HG02852 (cell line): ENCODE measurements around the gene HEPACAM.

Experiments
- ATAC-seq: cut with Tn5 transposase; IDR thresholded peaks from one replicate; pipeline ENCODE4 v1.9.1; 2021; ENCODE audit warnings: mild to moderate bottlenecking, moderate library complexity; ENCODE audit not compliant: unreplicated experiment

Gene HEPACAM

DNA sequence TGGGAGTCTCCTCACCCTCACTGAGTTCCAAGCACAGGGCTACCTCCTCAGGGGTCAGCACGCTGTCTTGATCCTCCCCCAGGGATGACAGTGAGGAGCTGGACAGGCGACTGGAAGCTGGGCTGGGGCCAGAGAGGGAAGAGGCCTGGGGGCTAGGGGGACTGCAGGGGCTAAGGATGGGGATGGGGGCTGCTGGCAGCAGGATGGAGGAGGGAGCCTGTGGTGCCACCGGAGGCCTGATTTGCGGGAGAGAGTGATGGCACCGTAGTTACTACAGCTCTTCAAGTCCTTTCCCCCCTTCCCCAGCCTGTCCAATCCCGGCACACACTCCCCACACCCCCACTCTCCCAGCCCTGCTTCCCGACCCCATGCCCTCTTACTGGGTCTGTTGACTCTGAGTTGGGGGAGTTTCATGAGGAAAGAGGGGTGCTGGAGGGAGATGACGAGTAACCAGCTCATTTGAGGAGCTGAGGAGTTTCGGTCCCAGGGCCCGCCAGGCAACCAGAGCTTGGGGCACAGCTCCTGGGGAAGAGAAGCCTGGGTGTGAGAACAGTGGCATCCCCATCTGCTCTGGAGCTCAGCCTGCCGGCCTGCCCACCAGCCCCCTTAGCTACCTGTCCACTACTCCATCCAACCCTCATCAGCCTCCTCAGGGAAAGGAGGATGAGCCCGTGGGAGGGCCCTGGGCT is 48.7 kb downstream of the HEPACAM start:
- ATAC-seq, result no peak

DNA sequence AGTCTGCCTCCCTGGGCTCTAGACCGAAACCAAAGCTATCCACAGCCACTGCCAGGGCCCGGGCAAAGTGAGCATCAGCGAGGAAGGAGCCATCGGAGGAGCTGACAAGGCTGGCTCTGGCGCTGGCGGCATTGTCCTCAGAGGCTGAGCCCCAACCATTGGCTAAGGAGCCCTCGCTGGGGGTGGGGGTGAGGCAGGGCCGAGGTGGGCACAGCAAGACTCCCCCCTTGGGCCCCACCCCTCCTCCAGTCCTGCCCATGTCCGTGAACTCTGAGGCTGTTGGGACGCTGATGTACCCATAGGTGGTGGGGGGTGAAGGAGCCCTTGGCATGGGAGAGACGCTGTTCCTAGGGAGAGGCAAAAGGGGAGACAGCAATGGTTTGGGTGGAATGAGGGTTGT is 49.4 kb downstream of the HEPACAM start:
- ATAC-seq, result no peak

DNA sequence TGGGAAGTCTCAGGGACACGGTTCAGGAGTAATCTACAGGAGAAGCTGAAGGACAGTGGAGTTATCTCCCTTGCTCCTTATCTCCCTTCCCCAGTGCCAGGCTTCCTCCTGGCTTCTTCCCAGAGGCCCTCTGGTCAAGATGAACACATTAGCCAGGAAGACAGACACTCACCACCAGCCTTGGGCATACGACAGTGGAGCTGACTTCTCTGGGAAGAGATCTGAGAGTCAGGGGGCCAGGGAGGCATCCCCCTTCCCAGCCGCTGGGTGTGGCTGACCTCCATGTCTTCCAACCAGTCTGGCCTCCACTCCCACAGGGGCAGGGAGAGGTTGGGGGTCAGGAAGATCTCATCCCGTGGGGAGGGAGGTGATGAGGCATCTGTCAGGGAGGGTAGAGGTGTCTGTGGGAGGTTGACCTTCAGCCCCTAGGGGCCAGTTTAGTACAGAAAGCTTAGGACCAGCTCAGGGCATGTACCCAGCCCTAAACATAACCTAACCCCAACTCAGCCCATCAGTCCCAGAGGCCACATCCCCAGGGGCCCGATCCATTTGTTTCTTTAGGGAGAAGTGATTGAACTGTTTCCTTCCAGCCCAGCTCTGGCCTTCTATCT is 50.9 kb downstream of the HEPACAM start:
- no peak for ATAC-seq

DNA sequence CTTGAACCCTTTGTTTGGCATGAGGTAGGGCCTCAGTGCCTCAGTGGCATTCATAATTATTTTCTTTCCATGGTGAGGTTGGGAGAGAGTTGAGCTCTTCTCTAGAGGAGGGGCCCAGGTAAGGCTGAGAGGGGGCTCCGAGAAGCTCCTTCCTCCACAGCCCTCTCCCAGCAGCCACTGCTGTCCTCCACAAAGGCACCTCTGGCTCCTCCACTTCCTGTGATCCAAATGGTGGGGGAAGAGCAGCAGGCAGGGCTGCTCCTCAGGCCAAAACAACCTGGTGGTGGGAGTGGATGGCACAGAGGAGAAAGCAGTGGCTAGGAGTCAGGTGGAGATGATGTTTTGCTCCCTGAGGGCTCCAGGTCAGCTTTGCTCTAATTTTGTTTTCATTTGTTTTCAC is 51.5 kb downstream of the HEPACAM start:
- ATAC-seq, result no peak

DNA sequence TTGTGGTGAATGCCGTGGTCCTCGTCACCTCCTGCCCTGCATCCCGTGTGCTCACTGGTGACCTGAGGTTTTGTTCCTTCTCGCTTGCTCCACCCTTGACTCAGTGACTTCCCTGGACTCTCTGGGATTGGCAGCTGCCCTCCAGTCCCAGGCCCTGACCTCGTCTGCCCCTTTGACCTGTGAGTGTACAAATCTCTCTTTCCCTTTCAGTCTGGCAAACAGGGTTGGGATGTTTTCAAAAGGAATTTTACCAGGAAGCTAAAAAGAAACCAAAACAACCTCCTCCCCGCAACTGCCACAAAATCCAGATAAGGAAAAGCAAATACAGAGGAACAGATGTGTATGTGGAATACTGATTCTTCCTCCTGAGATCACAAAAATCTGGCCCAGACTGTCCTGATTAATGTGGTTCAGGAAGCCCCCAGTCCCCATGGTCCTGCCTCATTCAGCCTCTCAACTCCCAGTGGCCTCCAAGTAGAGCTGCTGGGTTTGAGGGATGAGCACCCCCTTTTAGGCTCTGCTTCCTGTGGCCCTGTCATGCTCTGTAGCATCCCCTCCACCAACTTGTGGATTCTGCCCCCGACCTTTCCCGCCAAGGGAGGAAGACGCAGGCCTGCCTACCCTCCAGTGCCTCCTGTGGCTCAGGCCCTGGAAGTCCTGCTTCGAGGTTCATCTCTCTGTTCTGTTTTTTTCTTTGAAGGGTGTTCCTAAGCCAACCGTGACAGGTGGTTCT is 53.3 kb downstream of the HEPACAM start:
- no peak for ATAC-seq

DNA sequence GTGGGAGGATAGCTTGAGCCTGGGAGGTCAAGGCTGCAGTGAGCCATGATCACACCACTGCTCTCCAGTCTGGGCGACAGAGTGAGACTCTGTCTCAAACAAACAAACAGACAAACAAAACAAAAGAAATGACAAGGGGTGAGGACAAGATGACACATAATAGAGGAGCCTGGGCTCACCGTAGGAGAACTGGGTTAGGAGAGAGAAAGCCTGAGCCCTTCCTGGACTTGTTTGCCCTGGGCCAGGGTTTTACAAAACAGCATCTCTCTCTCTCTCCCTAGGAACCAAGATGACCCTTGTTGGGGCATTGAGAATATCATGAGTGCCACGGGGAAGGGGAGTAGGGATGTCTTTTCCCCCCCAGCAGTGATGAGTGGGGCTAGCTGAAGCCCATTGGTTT is 54.9 kb downstream of the HEPACAM start:
- no peak for ATAC-seq

DNA sequence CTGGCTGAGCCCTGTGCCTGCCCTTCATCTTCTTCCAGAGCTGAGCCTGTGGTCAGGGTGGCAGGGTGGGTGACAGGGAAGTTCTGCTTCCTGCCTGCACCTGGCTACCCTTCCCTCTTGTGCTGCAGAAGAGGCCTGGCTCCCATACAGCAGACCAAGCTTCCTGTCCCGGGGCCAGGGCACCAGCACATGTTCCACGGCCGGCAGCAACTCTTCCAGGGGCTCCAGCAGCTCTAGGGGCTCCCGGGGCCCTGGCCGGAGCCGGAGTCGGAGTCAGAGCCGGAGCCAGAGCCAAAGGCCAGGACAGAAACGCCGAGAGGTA is 55.6 kb downstream of the HEPACAM start:
- no peak for ATAC-seq

DNA sequence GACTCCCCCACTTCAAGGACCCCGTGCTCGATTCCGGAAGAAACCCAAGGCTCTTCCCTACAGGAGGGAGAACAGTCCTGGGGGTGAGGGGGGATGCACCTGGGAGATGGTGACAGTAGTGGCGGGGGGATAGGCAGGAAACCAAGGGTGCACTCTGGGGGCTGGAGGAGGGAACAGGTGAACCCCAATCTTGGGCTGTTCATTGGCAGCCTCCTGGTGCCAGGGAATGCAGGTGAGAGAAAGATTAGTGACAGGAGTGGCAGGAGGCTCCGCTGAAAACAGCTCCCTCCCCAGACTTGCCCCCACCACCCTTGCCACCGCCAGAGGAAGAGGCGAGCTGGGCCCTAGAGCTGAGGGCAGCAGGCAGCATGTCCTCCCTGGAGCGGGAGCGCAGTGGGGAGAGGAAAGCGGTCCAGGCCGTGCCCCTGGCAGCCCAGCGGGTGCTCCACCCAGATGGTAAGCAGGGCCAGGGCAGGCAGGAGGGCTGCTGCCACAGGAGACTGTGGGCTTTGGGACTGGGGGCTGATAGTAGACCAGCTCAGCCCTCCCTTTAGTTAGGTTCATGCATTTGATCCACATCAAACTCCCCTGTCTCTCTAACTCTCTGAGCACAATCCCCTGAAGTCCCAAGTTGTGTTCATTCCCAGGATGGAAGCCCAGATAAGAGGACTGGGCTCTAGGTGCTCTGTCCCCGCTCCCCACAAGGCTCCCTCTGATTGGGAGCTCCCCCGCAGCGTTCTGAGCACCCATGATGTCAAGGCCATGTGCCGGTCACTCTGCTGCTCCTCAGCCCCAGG is 56.2 kb downstream of the HEPACAM start:
- no peak for ATAC-seq

DNA sequence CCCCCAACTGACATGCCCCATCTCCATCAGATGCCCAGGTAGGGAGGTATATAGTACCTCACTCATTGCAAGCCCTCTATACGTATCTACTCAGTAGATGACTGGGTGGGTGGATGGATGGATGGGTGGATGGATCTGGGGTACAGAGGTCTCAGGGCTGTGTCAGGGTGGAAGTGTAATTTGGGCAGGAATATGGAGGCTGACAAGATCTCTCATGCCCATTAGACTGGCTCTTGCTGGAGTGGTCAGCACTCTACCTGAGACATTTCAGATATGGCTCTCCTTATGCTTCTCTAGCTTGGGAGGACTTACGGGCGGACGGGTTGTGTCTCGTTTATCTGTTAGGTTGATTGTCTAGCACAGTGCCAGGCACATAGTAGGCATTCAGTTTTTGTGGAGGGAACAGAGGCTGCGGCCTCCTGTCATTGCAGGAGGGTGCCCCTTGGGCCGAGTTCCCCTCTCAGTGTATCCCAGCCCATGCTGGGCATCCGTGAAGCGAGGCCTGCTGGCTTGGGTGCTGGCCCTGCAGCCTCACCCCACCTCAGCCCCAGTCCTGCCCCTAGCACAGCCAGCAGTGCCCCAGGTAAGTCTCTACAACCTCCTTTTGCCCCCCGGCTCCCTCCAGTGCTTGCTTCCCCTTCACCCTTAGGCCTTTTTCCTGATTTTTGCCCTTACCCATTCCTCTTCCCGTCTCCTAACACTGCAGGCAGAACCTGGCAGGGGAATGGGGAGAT is 56.9 kb downstream of the HEPACAM start:
- no peak for ATAC-seq

DNA sequence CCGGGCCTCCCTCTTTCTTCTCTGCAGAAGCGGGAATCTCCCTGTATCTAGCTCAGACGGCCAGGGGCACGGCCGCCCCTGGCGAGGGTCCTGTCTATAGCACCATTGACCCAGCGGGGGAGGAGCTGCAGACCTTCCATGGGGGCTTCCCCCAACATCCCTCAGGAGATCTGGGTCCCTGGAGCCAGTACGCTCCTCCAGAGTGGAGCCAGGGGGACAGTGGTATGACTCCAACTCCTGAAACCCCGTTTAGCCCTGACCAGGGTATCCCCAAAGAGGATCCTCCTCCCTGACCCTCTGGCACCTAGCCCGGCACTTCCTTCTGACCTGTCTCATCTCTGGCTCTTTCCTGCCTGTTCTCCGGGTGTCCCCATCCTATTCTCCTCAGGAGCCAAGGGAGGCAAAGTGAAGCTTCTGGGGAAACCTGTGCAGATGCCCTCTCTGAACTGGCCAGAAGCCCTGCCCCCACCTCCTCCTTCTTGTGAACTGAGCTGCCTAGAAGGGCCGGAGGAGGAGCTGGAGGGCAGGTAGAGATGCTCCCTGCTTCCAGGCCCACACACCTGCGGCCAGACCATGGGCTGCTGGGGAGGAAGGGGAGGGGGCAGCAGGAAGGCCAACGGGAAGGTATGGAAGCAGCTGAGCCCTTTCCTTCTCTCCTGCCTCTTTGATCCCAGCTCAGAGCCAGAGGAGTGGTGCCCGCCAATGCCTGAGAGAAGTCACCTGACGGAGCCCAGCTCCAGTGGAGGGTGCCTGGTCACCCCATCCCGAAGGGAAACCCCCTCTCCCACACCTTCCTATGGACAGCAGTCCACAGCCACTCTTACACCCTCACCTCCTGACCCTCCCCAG is 57.7 kb downstream of the HEPACAM start:
- ATAC-seq, result no peak

DNA sequence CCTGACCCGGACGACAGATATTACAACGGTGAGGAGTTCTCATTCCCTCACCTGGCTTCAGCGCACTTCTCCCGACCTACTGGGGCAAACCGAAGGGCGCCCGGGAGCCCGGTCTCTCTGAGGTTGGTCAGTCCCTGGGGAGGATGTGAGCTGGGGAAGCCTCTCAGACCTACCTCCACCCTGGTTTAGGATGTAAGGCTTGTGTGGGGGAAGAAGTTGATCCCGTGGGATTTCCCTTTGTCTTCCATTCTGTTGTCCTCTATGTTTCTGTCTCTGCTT is 58.3 kb downstream of the HEPACAM start:
- no peak for ATAC-seq

DNA sequence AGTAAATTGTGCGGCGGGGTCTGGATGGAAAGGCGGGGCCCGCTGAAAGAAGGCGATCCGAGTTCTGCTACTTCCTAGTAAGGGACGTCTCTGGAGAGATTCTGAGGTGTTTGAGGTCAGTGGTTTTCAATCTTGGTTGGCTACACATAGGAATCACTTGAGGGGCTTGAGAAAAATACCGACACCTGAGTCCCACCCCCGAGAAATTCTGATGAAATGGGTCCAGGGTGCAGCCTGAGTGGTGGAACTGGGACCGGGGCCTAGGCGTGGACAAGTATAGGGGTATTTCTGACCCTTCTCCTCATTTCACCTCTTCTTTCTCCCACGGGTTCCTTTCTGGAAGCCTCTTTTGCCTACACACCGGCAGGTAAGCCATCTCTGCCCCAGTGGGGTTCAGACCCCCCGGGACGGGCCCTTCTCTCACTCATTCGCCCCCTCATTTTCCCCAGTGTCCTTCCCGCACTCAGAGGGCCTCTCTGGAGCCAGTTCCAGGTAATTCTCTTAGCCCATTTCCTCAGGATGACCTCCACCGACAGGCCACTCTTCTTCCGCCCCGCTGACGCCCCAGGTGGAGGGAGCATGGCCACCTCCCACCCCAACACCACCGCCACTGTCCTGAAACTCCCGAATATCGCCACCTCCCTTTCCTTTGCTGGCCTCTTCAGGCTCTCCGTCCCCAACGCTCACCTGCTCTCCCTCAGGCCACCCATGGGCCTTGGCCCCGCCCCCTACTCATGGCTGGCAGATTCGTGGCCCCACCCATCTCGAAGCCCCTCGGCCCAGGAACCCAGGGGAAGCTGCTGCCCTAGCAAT is 58.8 kb downstream of the HEPACAM start:
- no peak for ATAC-seq

DNA sequence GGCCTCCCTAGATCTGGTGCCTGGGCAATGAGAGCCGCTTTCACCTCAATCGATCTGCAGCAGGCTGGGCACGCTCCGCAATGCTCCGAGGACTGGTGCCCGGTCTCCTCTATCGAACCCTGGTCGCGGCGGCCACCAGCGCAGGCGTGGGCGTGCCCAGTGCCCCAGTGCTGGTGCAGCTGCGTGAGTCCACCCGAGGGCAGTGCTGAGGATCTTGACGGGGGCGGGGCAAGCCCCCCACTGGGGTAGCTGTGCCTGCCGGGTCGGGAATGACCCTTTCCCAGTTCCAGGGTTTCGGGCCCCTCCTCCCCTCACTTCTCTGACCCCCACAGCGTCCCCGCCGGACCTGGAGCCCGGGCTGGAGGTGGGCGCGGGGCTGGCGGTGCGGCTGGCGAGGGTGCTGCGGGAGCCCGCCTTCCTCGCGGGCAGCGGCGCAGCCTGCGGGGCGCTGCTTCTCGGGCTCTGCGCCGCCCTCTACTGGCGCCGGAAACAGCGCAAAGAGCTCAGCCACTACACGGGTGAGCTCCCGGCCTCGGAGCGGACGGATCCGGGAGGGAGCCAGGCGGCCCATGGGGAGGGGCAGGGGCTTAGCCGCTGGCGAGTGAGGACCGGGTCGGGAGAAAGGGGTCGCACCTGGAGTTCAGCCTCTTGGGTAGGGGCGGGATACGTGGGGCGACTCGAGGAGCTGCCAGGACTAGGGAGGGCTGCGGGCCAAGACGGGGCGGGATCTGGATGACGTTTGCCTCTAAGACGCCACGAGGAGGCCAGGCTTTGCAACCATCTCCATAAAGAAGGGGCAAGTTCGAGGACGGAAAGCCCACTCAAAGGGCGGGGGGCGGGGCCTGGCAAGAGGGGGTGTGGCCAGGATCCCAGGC is 59.7 kb downstream of the HEPACAM start:
- ATAC-seq, result peak; percentile 95

DNA sequence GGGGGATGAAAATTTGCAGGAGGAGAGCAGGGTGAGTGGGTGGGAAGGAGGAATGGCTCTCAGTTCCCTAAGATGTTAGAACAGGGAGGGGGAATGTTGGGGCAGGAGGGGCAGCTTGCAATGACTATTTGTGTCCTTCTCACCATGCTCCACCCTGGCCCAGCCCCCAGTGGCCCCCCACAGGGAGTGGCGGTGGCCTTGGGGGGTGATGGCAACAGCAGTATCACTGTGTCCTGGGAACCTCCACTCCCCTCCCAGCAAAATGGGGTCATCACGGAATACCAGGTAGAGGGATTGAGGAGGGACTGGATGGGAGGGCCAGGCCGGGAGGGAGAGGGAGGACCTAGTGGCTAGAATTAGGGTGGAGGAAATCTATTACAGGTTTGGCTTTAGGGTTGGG is 60.4 kb downstream of the HEPACAM start:
- no peak for ATAC-seq

DNA sequence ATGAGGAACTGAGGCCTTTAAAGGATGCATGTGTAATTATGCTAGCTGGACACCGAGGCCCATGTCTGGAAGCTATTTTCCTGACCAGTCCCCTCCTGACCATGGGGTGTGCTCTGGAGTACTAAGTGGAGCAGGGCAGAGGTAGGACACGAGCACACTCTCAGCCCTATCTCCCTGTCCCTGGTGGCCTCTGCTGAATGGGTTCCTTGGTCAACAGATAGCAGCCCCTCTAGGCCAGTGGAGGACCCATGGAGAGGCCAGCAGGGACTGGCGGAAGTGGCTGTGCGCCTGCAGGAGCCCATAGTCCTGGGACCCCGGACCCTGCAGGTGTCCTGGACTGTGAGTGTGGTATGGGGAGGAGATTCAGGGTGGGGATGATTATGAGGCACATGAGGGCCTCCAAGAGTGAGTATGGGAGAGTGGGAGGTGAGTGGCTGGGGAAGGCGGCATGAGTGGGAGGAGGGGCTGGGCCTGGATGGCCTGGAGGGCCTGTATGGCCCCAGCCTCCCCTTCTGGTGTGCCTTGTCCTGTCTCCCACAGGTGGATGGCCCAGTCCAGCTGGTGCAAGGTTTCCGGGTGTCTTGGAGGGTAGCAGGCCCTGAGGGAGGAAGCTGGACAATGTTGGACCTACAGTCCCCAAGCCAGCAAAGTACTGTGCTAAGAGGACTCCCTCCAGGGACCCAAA is 61.1 kb downstream of the HEPACAM start:
- no peak for ATAC-seq

DNA sequence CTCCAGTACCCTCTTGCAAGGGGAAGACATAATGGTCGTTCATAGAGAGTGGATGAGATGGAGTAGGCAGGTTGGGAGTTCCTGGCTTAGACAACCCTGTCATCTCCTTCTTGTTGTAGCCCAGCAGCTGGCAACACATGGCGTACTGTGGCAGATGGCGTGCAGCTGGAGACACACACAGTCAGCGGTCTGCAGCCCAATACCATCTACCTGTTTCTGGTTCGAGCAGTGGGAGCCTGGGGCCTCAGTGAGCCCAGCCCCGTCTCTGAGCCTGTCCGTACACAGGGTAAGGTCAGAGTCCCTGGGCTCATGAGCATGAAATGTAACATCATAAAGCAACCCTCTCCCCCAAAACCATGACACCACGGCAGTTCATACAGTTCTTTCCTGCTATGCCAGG is 61.9 kb downstream of the HEPACAM start:
- ATAC-seq, result no peak

DNA sequence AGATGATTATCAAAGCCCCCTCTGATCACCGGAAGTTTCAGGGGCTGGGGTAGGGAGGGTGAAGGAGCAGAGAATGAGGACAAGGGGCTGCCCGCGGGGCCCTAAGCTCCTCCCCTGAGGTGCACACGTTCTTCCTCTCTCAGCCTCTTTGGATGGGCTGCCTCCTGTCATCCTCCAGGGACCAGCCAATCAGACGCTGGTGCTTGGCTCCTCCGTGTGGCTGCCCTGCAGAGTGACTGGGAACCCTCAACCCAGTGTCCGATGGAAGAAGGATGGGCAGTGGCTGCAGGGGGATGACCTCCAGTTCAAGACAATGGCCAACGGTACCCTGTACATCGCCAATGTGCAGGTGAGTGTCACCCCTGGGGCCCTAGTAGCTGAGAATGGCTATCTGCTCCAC is 63.1 kb downstream of the HEPACAM start:
- no peak for ATAC-seq

DNA sequence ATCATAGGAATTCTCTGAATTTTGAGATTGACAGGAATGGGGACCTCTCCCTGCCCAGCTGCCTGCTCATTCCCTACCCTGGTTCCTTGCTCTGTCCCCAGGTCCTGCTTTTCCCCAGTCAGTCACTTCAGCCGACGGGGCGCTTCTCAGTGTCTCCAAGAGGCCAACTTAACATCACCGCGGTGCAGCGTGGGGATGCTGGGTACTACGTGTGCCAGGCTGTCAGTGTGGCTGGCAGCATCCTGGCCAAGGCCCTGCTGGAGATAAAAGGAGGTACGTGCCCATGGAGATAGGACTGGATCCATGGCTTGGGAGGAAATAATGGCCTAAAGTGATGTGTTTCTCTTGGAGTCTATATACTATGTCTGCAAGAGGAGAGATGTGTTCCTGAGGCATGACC is 63.6 kb downstream of the HEPACAM start:
- no peak for ATAC-seq
